ENCODE measurements around the gene ZNF358. TPM values are rescaled to one million over a fixed set of nuclear protein-coding genes. Genes with fewer than 3 reads are reported as not detected.
A peak's percentile ranks its signal among the peaks of the same experiment; 100 is the strongest.

The ZNF358 gene
- total and polyA plus RNA-seq, 2 of the 13 experiments (the other 11 are each of a cell fraction or from before 2014, with no cell fraction given) = 9.1 to 37.0 TPM

GRCh38 chr19:7535047-7535997 is 19.4 kb downstream of the ZNF358 start, which contains the start of gene PNPLA6 (continued):
- TF ChIP-seq, protein P1, sequence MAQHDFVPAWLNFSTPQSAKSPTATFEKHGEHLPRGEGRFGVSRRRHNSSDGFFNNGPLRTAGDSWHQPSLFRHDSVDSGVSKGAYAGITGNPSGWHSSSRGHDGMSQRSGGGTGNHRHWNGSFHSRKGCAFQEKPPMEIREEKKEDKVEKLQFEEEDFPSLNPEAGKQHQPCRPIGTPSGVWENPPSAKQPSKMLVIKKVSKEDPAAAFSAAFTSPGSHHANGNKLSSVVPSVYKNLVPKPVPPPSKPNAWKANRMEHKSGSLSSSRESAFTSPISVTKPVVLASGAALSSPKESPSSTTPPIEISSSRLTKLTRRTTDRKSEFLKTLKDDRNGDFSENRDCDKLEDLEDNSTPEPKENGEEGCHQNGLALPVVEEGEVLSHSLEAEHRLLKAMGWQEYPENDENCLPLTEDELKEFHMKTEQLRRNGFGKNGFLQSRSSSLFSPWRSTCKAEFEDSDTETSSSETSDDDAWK (CRISPR knock-in tag; IDR thresholded peaks at IDR 0.05) = no peak
- TF ChIP-seq HDAC1 (CRISPR knock-in tag; IDR thresholded peaks at IDR 0.05) (peak; percentile 60), ZNF563 (CRISPR knock-in tag; IDR thresholded peaks at IDR 0.05) (peak; percentile 31; the same call in 1 of the 2 replicates), ZNF121 (CRISPR knock-in tag; IDR thresholded peaks at IDR 0.05) (0 out of 2 replicates have a peak, but pooled peaks have one; percentile 19), MXI1 (IDR thresholded peaks at IDR 0.05; ENCODE audit: borderline replicate concordance, low read depth, low read length) (peak; percentile 72; the same call in 2 of the 3 replicates), YEATS2 (CRISPR knock-in tag; IDR thresholded peaks at IDR 0.05; ENCODE audit: borderline replicate concordance) (peak; percentile 90), KMT2B (CRISPR knock-in tag; IDR thresholded peaks at IDR 0.05) (peak; percentile 42; the same call in 1 of the 2 replicates), BRF2 (CRISPR knock-in tag; IDR thresholded peaks at IDR 0.05) (no peak), SRY (CRISPR knock-in tag; IDR thresholded peaks at IDR 0.05) (no peak), ZNF550 (CRISPR knock-in tag; IDR thresholded peaks at IDR 0.05; ENCODE audit: borderline replicate concordance) (no peak), ZNF101 (CRISPR knock-in tag; IDR thresholded peaks at IDR 0.05; ENCODE audit: borderline replicate concordance, low read depth) (no peak), MYC (CRISPR knock-in tag; IDR thresholded peaks at IDR 0.05; ENCODE audit: borderline replicate concordance) (peak; percentile 75; the same call in 1 of the 2 replicates), ZNF883 (CRISPR knock-in tag; IDR thresholded peaks at IDR 0.05; ENCODE audit: not compliant biosample characterization) (peak; percentile 76), AHR (CRISPR knock-in tag; IDR thresholded peaks at IDR 0.05) (peak; percentile 61; the same call in 1 of the 2 replicates), NR3C1 (CRISPR knock-in tag; IDR thresholded peaks at IDR 0.05) (no peak), ZSCAN20 (CRISPR knock-in tag; IDR thresholded peaks at IDR 0.05; ENCODE audit: borderline replicate concordance) (no peak; the same call in 1 of the 2 replicates), SIN3B (IDR thresholded peaks at IDR 0.05; ENCODE audit: low read length) (no peak; the same call in 1 of the 2 replicates), ZNF432 (CRISPR knock-in tag; IDR thresholded peaks at IDR 0.05; ENCODE audit: borderline replicate concordance) (no peak), SKIL (CRISPR knock-in tag; IDR thresholded peaks at IDR 0.05; ENCODE audit: borderline replicate concordance) (no peak; the same call in 1 of the 2 replicates)
- TF ChIP-seq, protein P2, sequence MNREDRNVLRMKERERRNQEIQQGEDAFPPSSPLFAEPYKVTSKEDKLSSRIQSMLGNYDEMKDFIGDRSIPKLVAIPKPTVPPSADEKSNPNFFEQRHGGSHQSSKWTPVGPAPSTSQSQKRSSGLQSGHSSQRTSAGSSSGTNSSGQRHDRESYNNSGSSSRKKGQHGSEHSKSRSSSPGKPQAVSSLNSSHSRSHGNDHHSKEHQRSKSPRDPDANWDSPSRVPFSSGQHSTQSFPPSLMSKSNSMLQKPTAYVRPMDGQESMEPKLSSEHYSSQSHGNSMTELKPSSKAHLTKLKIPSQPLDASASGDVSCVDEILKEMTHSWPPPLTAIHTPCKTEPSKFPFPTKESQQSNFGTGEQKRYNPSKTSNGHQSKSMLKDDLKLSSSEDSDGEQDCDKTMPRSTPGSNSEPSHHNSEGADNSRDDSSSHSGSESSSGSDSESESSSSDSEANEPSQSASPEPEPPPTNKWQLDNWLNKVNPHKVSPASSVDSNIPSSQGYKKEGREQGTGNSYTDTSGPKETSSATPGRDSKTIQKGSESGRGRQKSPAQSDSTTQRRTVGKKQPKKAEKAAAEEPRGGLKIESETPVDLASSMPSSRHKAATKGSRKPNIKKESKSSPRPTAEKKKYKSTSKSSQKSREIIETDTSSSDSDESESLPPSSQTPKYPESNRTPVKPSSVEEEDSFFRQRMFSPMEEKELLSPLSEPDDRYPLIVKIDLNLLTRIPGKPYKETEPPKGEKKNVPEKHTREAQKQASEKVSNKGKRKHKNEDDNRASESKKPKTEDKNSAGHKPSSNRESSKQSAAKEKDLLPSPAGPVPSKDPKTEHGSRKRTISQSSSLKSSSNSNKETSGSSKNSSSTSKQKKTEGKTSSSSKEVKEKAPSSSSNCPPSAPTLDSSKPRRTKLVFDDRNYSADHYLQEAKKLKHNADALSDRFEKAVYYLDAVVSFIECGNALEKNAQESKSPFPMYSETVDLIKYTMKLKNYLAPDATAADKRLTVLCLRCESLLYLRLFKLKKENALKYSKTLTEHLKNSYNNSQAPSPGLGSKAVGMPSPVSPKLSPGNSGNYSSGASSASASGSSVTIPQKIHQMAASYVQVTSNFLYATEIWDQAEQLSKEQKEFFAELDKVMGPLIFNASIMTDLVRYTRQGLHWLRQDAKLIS (CRISPR knock-in tag; IDR thresholded peaks at IDR 0.05) = no peak

Data from HepG2 (cell line).